ENCODE results near the gene GRAMD1C.

DNA sequence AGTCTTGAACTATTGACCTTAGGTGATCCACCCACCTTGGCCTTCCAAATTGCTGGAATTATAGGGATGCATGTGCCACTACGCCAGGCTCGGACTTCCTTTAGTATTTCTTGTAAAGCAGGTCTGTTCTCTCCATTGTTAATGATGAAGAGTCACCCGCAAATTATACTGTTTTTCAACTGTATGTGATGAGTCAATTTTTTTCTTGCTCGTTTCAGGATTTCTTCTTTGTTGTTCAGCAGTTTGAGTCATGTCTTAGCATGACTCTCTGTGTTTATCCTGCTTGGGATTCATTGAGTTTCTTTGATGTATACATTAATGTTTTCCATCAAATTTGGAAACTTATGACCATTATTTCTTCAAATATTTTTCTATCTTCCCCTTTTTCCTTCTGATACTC lies 28.9 kb downstream of the GRAMD1C start:
- TF ChIP-seq EZH2 (IDR thresholded peaks at IDR 0.05; ENCODE audit: borderline replicate concordance, low read length) = no peak
- no peak for TF ChIP-seq CTCF (IDR thresholded peaks at IDR 0.05; ENCODE audit: low read length)
